Glutamatergic neuron (in vitro differentiated cells): ENCODE data around the gene MIP. TPM values are rescaled to one million over a fixed set of nuclear protein-coding genes. Genes with fewer than 3 reads are reported as not detected.

Experiments used
- DNase-seq: peaks from one replicate; pipeline ENCODE4 v3.0.0; 2022
- H3K27ac Mint-ChIP-seq: one replicate; pipeline ENCODE4 v1.8.0; 2020; ENCODE audit warnings: mild to moderate bottlenecking, mixed read lengths, inconsistent platforms; ENCODE audit not compliant: unreplicated experiment
- H3K27me3 Mint-ChIP-seq: one replicate; pipeline ENCODE4 v1.8.0; 2020; ENCODE audit warnings: mild to moderate bottlenecking, moderate library complexity, mixed read lengths, inconsistent platforms; ENCODE audit not compliant: unreplicated experiment
- H3K36me3 Mint-ChIP-seq: one replicate; pipeline ENCODE4 v1.8.0; 2020; ENCODE audit warnings: mild to moderate bottlenecking, mixed read lengths, inconsistent platforms; ENCODE audit not compliant: unreplicated experiment
- H3K4me1 Mint-ChIP-seq: one replicate; pipeline ENCODE4 v1.8.0; 2020; ENCODE audit warnings: mild to moderate bottlenecking, low read depth, mixed read lengths, inconsistent platforms; ENCODE audit not compliant: unreplicated experiment
- H3K4me3 Mint-ChIP-seq: one replicate; pipeline ENCODE4 v1.8.0; 2020; ENCODE audit warnings: mild to moderate bottlenecking, mixed read lengths, inconsistent platforms; ENCODE audit not compliant: unreplicated experiment
- H3K9me3 Mint-ChIP-seq: one replicate; pipeline ENCODE4 v1.8.0; 2020; ENCODE audit warnings: mild to moderate bottlenecking, moderate library complexity, mixed read lengths, inconsistent platforms; ENCODE audit not compliant: unreplicated experiment
- total RNA-seq: library from RNA; stranded (reverse); fragmentation: NEBNext Ultra II Directional; extraction: Animal tissue kit (Norgen Biotek cat#: 25700); gene quantifications from one replicate; pipeline ENCODE4 v1.2.1, GENCODE V29; 2021; ENCODE audit not compliant: unreplicated experiment
- TF ChIP-seq, protein P1 (sequence below): fragments of 200-600 bp; sonication (generic); IDR thresholded peaks from one replicate; pipeline ENCODE4 v1.5.0; 2021; ENCODE audit not compliant: partially characterized antibody, unreplicated experiment

Gene MIP
- total RNA-seq, 1 donor from 2014 or later: not detected

DNA sequence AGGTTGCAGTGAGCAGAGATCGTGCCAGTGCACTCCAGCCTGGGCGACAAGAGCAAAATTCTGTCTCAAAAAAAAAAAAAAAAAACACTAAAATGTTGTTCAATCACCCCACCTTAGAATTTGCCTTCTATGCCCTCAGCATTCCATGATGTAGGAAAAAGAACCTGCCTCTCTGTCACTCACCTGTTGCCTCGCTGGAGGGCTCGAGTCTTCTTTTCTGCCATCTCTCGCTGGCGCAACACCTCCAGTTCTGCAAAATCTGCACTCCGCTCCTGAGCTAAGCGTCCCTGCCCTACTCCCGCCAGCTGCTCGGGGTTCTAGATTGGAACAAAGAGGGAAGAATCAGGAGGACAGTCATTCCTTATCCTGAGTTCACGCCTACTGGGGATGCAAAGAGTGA lies 23.2 kb downstream of the MIP start:
- TF ChIP-seq, protein P1, sequence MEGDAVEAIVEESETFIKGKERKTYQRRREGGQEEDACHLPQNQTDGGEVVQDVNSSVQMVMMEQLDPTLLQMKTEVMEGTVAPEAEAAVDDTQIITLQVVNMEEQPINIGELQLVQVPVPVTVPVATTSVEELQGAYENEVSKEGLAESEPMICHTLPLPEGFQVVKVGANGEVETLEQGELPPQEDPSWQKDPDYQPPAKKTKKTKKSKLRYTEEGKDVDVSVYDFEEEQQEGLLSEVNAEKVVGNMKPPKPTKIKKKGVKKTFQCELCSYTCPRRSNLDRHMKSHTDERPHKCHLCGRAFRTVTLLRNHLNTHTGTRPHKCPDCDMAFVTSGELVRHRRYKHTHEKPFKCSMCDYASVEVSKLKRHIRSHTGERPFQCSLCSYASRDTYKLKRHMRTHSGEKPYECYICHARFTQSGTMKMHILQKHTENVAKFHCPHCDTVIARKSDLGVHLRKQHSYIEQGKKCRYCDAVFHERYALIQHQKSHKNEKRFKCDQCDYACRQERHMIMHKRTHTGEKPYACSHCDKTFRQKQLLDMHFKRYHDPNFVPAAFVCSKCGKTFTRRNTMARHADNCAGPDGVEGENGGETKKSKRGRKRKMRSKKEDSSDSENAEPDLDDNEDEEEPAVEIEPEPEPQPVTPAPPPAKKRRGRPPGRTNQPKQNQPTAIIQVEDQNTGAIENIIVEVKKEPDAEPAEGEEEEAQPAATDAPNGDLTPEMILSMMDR: no peak
- DNase-seq: no peak
- Mint-ChIP-seq H3K9me3 (peaks cover 3% of the 10 kb centered on the region), H3K27me3 (peaks cover 4% of the 10 kb centered on the region), H3K4me3 (no peak overlapping the region), H3K4me1 (no peaks in the 10 kb centered on the region), H3K27ac (no peak overlapping the region), H3K36me3 (no peaks in the 10 kb centered on the region)

DNA sequence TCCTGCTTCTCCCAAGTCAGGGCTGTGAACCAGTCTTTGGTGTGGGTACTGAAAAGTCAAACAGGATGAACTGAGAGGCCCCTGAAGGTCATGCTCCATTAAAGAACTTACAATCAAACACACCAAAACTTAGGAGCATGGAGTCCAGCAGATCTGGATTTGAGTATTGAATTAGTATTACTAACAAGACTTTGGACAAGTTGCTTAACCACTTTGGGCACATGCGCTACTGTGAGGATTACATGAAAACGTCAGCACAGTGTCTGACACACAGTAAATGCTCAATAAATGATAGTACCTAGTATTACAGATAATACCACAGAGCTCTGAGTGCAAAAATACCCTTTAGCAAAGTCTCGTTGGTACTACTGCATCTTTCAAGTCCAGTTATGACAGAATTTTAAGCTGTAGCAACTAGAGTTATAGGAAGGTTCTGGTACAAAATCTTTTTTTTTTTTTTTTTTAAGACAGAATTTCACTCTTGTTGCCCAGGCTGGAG lies 28.5 kb downstream of the MIP start:
- Mint-ChIP-seq H3K27me3 (peaks cover 2% of the 10 kb centered on the region), H3K4me3 (no peak overlapping the region), H3K4me1 (no peaks in the 10 kb centered on the region), H3K9me3 (peaks cover 3% of the 10 kb centered on the region), H3K27ac (no peak overlapping the region), H3K36me3 (no peaks in the 10 kb centered on the region)
- DNase-seq: no peak
- TF ChIP-seq, protein P1: no peak

DNA sequence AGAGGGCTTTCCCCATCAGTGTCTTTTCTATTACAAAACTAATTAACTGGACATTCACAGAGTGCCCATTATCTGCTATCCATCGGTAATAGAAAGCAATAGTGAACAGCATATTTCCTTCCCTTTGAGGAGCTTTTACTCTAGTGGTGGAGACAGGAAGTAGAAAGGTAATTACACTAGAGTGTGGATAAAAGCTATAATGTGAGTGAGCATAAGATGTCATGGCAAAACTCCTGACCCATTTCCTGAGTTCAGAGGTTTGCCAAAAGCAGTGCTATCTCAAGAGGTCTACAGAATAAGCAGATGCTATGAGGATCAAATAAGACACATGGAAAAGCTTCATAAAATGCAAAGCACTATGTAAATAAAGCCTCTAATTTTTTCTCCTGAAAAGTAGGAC lies 29.3 kb downstream of the MIP start:
- Mint-ChIP-seq H3K4me1 (no peaks in the 10 kb centered on the region), H3K36me3 (no peaks in the 10 kb centered on the region), H3K27ac (no peak overlapping the region), H3K27me3 (peaks cover 2% of the 10 kb centered on the region), H3K4me3 (no peak overlapping the region), H3K9me3 (peaks cover 3% of the 10 kb centered on the region)
- TF ChIP-seq, protein P1: no peak
- DNase-seq: no peak

DNA sequence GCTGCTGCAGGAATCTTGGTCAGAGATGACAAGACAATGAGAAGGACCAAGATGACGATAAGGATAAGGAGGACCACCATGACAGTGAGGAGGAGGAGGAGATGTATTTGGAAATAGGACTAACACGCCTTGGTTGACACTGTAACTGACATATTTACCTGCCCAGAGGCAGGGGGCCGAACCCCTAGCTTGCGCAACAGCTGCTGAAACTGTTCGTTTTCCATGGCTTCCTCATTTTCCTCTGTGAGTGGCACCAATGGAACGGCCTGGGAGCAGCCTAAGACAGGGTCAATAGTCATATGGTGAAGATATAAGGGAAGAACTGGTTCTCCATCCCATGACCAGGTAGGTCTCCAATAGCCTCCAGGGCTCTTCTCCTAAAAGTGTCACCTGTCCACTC lies 34.0 kb downstream of the MIP start:
- Mint-ChIP-seq H3K27me3 (no peaks in the 10 kb centered on the region), H3K4me1 (no peaks in the 10 kb centered on the region), H3K4me3 (no peak overlapping the region), H3K36me3 (no peaks in the 10 kb centered on the region), H3K9me3 (no peaks in the 10 kb centered on the region), H3K27ac (no peak overlapping the region)
- DNase-seq: no peak
- TF ChIP-seq, protein P1: no peak

DNA sequence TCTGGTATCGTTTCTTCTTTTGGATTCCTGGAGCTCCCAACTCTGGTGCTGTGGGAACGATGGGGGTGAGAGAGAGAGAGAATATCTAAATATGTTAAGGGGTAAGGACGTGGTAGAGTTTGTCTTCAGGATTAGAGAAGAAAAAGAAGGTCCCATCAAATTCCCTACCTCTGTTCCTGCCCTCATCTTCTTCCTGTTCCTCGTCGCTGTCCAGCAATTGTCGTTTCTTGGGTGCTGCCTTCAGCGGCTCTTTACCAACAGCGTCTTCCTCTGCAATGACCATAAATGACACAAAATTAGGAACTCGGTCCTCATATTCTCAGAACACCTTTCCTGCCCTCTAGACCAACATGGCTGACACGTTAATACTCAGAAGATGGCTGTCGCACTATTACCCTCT lies 36.7 kb downstream of the MIP start:
- Mint-ChIP-seq H3K27me3 (no peaks in the 10 kb centered on the region), H3K9me3 (no peaks in the 10 kb centered on the region), H3K36me3 (no peaks in the 10 kb centered on the region), H3K4me3 (no peak overlapping the region), H3K4me1 (no peaks in the 10 kb centered on the region), H3K27ac (no peak overlapping the region)
- TF ChIP-seq, protein P1: no peak
- DNase-seq: no peak
